ENCODE results near the gene MLLT1. TPM values are rescaled to one million over a fixed set of nuclear protein-coding genes. Genes with fewer than 3 reads are reported as not detected.

Gene MLLT1
- total and polyA plus RNA-seq, 10 of the 15 experiments (the other 5 are each of a cell fraction or from before 2014, with no cell fraction given) = 0.16 to 61.1 (median 8.5) TPM

DNA sequence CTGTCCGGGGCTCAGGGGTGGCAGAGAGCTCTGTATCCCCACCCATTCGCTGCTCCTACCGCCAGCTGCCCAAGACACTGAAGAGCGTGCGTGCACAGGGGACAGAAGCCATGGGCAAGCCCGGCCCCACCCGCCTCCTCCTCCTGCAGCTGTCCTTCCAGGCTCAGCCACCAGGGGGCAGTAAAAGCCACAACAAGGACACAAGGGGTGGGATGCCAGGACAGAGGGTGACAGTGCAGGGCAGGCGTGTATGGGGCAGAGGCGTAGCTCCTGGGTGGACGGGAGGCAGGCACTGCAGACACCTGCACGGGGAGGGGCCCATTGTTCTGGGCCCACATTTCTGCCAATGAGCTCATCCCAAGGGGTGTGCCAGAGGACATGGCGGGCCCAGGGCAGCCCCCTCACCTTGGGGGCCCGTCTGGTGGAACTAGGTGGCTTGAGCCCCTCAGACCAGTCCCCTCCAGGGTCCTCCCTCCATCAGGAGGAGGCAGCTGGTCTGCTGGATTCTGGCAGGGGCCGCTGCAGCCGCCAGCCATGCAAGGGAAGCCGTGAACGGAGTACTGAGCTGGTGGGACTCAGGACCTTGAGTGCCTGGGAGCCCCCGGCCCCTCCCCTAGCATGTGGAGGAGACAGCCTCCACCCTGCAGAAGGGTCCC lies 61.2 kb downstream of the MLLT1 start:
- RAD21 ChIA-PET (ENCODE audit: unreplicated experiment) = interaction anchor here (0.8 to 2.1 kb wide), 11 partner anchors 15 to 645 kb away, joined by 3 to 11 read pairs (median 4); partner anchors contain the start of gene DENND1C
- peak; percentile 97 for FAIRE-seq
- intact Hi-C loops (cut with micrococcal nuclease; ENCODE audit: unreplicated experiment) = loop anchor here (1.0 kb wide), 1 partner anchor 81 kb away; no protein-coding TSS in a partner anchor

More for the DNA sequence above, 61.2 kb downstream of the MLLT1 start:
- no peaks in the 10 kb centered on the region for H3K4me1 ChIP-seq (ENCODE audit: control insufficient read depth, insufficient read depth, low read length)
- H3K27me3 ChIP-seq (replicated peaks in 1 of 2; ENCODE audit: control insufficient read depth in 2 of 2, insufficient read depth in 2 of 2, low read length in 1 of 2) = no peaks in the 10 kb centered on the region
- no peak overlapping the region for H3K4me3 ChIP-seq
- POLR2A ChIA-PET = interaction anchor here (0.8 kb wide), 1 partner anchor 24 kb away, joined by 3 read pairs; no protein-coding TSS in a partner anchor
- 37% methylated on average over 18 of the region's 18 CpGs for WGBS (ENCODE audit: insufficient coverage, insufficient replicate concordance, low lambda C conversion rate, missing lambda C conversion rate)
- CTCF ChIA-PET = interaction anchor here (0.5 to 4.3 kb wide), 44 partner anchors 10 to 1745 kb away, joined by 3 to 30 read pairs (median 4); no protein-coding TSS in a partner anchor
- SMC1A ChIA-PET (ENCODE audit: uncharacterized antibody, unreplicated experiment) = interaction anchor here (0.6 to 2.1 kb wide), 8 partner anchors 15 to 645 kb away, joined by 3 to 11 read pairs (median 4); no protein-coding TSS in a partner anchor
- H2AFZ ChIP-seq (ENCODE audit: control insufficient read depth, low read depth, low read length) = no peak overlapping the region
- DNase-seq (ENCODE audit: low read depth, low spot score) = peak; percentile 35
- no peaks in the 10 kb centered on the region for H3K9me3 ChIP-seq (replicated peaks; ENCODE audit: control insufficient read depth, insufficient read depth, low read length)
- no peak overlapping the region for H3K9ac ChIP-seq (ENCODE audit: control insufficient read depth, insufficient read depth, low read length)
- no peak overlapping the region for H3K27ac ChIP-seq (ENCODE audit: control insufficient read depth, insufficient read depth)
- no TSS peak for BruUV-seq (replicated peaks)
- peaks cover 4 to 30% of the 10 kb centered on the region in 2 experiments; a peak in 3 of 4 replicates for H3K36me3 ChIP-seq (ENCODE audit: control insufficient read depth in 2 of 2, insufficient read depth in 2 of 2, low read length in 1 of 2)
- no peaks in the 10 kb centered on the region for H3K79me2 ChIP-seq (ENCODE audit: control insufficient read depth, insufficient read depth, low read length)
- no peak overlapping the region for H3K4me2 ChIP-seq (ENCODE audit: control insufficient read depth, insufficient read depth)
- peak; percentile 97 for ATAC-seq
- in situ Hi-C loops (cut with MboI) = no loop called here
- 0 out of 2 replicates have a peak, but pooled peaks have one; percentile 34 for TF ChIP-seq TCF3 (IDR thresholded peaks at IDR 0.05; ENCODE audit: borderline replicate concordance, insufficient read depth, low read depth, low read length)
- TF ChIP-seq HDGF (IDR thresholded peaks at IDR 0.05) = 0 out of 2 replicates have a peak, but pooled peaks have one; percentile 69
- TF ChIP-seq LARP7 (IDR thresholded peaks at IDR 0.05) = peak; percentile 27; the same call in 1 of the 2 replicates
- 0 out of 2 replicates have a peak, but pooled peaks have one; percentile 21 for TF ChIP-seq IRF4 (IDR thresholded peaks at IDR 0.05; ENCODE audit: low read depth, low read length)
- TF ChIP-seq SMARCA5 (IDR thresholded peaks at IDR 0.05) = peak; percentile 43; the same call in 1 of the 2 replicates
- TF ChIP-seq BMI1 (IDR thresholded peaks at IDR 0.05; ENCODE audit: borderline replicate concordance) = no peak
- TF ChIP-seq, protein P1, sequence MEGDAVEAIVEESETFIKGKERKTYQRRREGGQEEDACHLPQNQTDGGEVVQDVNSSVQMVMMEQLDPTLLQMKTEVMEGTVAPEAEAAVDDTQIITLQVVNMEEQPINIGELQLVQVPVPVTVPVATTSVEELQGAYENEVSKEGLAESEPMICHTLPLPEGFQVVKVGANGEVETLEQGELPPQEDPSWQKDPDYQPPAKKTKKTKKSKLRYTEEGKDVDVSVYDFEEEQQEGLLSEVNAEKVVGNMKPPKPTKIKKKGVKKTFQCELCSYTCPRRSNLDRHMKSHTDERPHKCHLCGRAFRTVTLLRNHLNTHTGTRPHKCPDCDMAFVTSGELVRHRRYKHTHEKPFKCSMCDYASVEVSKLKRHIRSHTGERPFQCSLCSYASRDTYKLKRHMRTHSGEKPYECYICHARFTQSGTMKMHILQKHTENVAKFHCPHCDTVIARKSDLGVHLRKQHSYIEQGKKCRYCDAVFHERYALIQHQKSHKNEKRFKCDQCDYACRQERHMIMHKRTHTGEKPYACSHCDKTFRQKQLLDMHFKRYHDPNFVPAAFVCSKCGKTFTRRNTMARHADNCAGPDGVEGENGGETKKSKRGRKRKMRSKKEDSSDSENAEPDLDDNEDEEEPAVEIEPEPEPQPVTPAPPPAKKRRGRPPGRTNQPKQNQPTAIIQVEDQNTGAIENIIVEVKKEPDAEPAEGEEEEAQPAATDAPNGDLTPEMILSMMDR (IDR thresholded peaks at IDR 0.05 in 2 of 3, conservative IDR thresholded peaks at IDR 0.05 in 1 of 3; ENCODE audit: control insufficient read depth in 2 of 3, extremely low read depth in 1 of 3, insufficient read depth in 1 of 3, low read depth in 3 of 3, low read length in 3 of 3) = peak; percentile 92 to 96 (median 94)
- peak; percentile 79 for TF ChIP-seq YY1 (IDR thresholded peaks at IDR 0.05; ENCODE audit: low read depth, low read length)
- TF ChIP-seq RUNX3 (IDR thresholded peaks at IDR 0.05; ENCODE audit: low read length) = peak; percentile 47; the same call in 1 of the 2 replicates
- no peak for TF ChIP-seq ZNF384 (IDR thresholded peaks at IDR 0.05; ENCODE audit: borderline replicate concordance, low read depth, low read length)
- no peak for TF ChIP-seq POLR2AphosphoS5 (IDR thresholded peaks at IDR 0.05; ENCODE audit: low read length)
- peak; percentile 87 for TF ChIP-seq SMC3 (IDR thresholded peaks at IDR 0.05; ENCODE audit: borderline replicate concordance, low read length)
- TF ChIP-seq TCF12 (IDR thresholded peaks at IDR 0.05; ENCODE audit: low read depth, low read length) = peak; percentile 65; the same call in 1 of the 2 replicates
- TF ChIP-seq DPF2 (IDR thresholded peaks at IDR 0.05) = 0 out of 2 replicates have a peak, but pooled peaks have one; percentile 35
- peak in 1 of 2 experiments; percentile 34; a peak in 1 of 3 replicates for TF ChIP-seq EGR1 (IDR thresholded peaks at IDR 0.05; ENCODE audit: borderline replicate concordance in 1 of 2, low read depth in 2 of 2, low read length in 2 of 2)
- TF ChIP-seq RAD21 (IDR thresholded peaks at IDR 0.05; ENCODE audit: insufficient read depth, low read depth, low read length) = peak; percentile 95
- no peak for TF ChIP-seq RB1 (IDR thresholded peaks at IDR 0.05; ENCODE audit: borderline replicate concordance)
- no peaks in the 10 kb centered on the region for H4K20me1 ChIP-seq (ENCODE audit: control insufficient read depth, insufficient read depth)
